ENCODE data around the gene RPS4Y1. TPM values are rescaled to one million over a fixed set of nuclear protein-coding genes. Genes with fewer than 3 reads are reported as not detected.

The RPS4Y1 gene
- total and polyA plus RNA-seq, 2 of the 4 experiments (the other 2 are of a cell fraction), result not detected

- H3K79me1 ChIP-seq (ENCODE audit: low read depth in 1 of 2, low read length in 2 of 2), result no peaks in the 10 kb centered on the region
- no peak overlapping the region for H4K91ac ChIP-seq (ENCODE audit: insufficient read depth, low read depth, low read length)
- ATAC-seq (ENCODE audit: low read depth) (no peak), DNase-seq (no peak)
- H2BK20ac ChIP-seq (ENCODE audit: low read depth, low read length), result no peak overlapping the region
- no peak overlapping the region for H4K8ac ChIP-seq (ENCODE audit: low read depth in 2 of 2, low read length in 2 of 2)
- no TSS peak for BruUV-seq (replicated peaks)
- no peaks in the 10 kb centered on the region for H3K36me3 ChIP-seq (ENCODE audit: control insufficient read depth, insufficient read depth, low read length)
- H2AK5ac ChIP-seq (ENCODE audit: low read depth, low read length), result no peak overlapping the region
- ChIA-PET POLR2A (ENCODE audit: unreplicated experiment) (no interaction called here), CTCF (no interaction called here)
- dilution Hi-C loops (cut with HindIII; ENCODE audit: low sequenced_read_pairs, unreplicated experiment), result no loop called here
- no peak overlapping the region for H2AFZ ChIP-seq (replicated peaks; ENCODE audit: low read length, poor library complexity)
- H3K4ac ChIP-seq (ENCODE audit: low read depth, low read length), result no peak overlapping the region
- no peak overlapping the region for H2BK5ac ChIP-seq (ENCODE audit: low read depth, low read length, poor library complexity, severe bottlenecking)
- no peak overlapping the region for H3K18ac ChIP-seq (ENCODE audit: low read depth, low read length)
- WGBS, 2 experiments (ENCODE audit: extremely low coverage in 2 of 2, insufficient read length in 1 of 2), result no CpG with 5 or more reads among the region's 1 CpG
- no peak overlapping the region for H3K23ac ChIP-seq (ENCODE audit: low read depth, low read length)
- no peak overlapping the region for H4K5ac ChIP-seq (ENCODE audit: low read depth, low read length)
- H2BK120ac ChIP-seq (ENCODE audit: low read depth, low read length), result no peak overlapping the region
- no peaks in the 10 kb centered on the region for H3K27me3 ChIP-seq (ENCODE audit: control insufficient read depth, insufficient read depth, low read length)
- no peak overlapping the region for H2AK9ac ChIP-seq (replicated peaks; ENCODE audit: low read depth, low read length, poor library complexity)
- no peak overlapping the region for H3K27ac ChIP-seq (ENCODE audit: insufficient read depth, low read length)
- no peak overlapping the region for H3K56ac ChIP-seq (ENCODE audit: extremely low read depth, insufficient read depth, low read length)
- no peak overlapping the region for H3K4me2 ChIP-seq (ENCODE audit: low read depth, low read length)
- no peaks in the 10 kb centered on the region for H3K9me1 ChIP-seq (ENCODE audit: insufficient read depth, low read length)
- no peaks in the 10 kb centered on the region for H3K4me1 ChIP-seq (ENCODE audit: control insufficient read depth, insufficient read depth, low read length)
- no peak overlapping the region for H2BK15ac ChIP-seq (ENCODE audit: low read depth, low read length)
- TF ChIP-seq FOS (IDR thresholded peaks at IDR 0.05; ENCODE audit: low read depth, low read length) (no peak), RFX5 (IDR thresholded peaks at IDR 0.05; ENCODE audit: low read depth, low read length) (no peak), RCOR1 (IDR thresholded peaks at IDR 0.05; ENCODE audit: insufficient replicate concordance, low read length) (no peak), CTCF (conservative IDR thresholded peaks at IDR 0.05; ENCODE audit: low read depth, low read length) (no peak), MAFK (IDR thresholded peaks at IDR 0.05; ENCODE audit: low read depth, low read length) (no peak), CEBPB (IDR thresholded peaks at IDR 0.05; ENCODE audit: low read depth, low read length) (no peak), BHLHE40 (IDR thresholded peaks at IDR 0.05; ENCODE audit: low read depth, low read length) (no peak), MXI1 (IDR thresholded peaks at IDR 0.05; ENCODE audit: borderline replicate concordance, low read depth, low read length) (no peak), POLR2A (IDR thresholded peaks at IDR 0.05; ENCODE audit: low read depth, low read length) (no peak), CHD1 (IDR thresholded peaks at IDR 0.05; ENCODE audit: low read depth, low read length) (no peak), MAZ (IDR thresholded peaks at IDR 0.05; ENCODE audit: borderline replicate concordance, low read depth, low read length) (no peak), NFE2L2 (IDR thresholded peaks at IDR 0.05; ENCODE audit: low read depth, low read length) (no peak), SMC3 (IDR thresholded peaks at IDR 0.05; ENCODE audit: low read depth, low read length) (no peak), RAD21 (IDR thresholded peaks at IDR 0.05; ENCODE audit: low read length) (no peak)
- TF ChIP-seq, protein P1, sequence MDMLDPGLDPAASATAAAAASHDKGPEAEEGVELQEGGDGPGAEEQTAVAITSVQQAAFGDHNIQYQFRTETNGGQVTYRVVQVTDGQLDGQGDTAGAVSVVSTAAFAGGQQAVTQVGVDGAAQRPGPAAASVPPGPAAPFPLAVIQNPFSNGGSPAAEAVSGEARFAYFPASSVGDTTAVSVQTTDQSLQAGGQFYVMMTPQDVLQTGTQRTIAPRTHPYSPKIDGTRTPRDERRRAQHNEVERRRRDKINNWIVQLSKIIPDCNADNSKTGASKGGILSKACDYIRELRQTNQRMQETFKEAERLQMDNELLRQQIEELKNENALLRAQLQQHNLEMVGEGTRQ (IDR thresholded peaks at IDR 0.05; ENCODE audit: low read depth, low read length), result no peak
- TF ChIP-seq, protein P2, sequence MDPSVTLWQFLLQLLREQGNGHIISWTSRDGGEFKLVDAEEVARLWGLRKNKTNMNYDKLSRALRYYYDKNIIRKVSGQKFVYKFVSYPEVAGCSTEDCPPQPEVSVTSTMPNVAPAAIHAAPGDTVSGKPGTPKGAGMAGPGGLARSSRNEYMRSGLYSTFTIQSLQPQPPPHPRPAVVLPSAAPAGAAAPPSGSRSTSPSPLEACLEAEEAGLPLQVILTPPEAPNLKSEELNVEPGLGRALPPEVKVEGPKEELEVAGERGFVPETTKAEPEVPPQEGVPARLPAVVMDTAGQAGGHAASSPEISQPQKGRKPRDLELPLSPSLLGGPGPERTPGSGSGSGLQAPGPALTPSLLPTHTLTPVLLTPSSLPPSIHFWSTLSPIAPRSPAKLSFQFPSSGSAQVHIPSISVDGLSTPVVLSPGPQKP (IDR thresholded peaks at IDR 0.05; ENCODE audit: borderline replicate concordance, low read depth, low read length), result no peak
- H3K9me3 ChIP-seq (ENCODE audit: control insufficient read depth, insufficient read depth, low read length), result no peaks in the 10 kb centered on the region
- H4K20me1 ChIP-seq (ENCODE audit: insufficient read depth, low read length), result no peaks in the 10 kb centered on the region
- H3K14ac ChIP-seq (replicated peaks; ENCODE audit: low read depth, low read length), result no peak overlapping the region
- in situ Hi-C loops (cut with MboI; ENCODE audit: low sequenced_read_pairs), result no loop called here
- no peak overlapping the region for H3K4me3 ChIP-seq (ENCODE audit: insufficient read depth, low read depth, low read length)
- intact Hi-C loops (cut with micrococcal nuclease), result no loop called here
- no peak overlapping the region for H3K9ac ChIP-seq (ENCODE audit: low read depth, low read length)
These were observed 8.0 kb downstream of the RPS4Y1 start for GRCh38 chrY:2849368-2849767.
